B cell (primary cell): ENCODE measurements around the gene FTO. TPM values are rescaled to one million over a fixed set of nuclear protein-coding genes. Genes with fewer than 3 reads are reported as not detected.

ENCODE experiments used
- ATAC-seq: fragments of 200-7000 bp; cut with Tn5 transposase; one replicate; pipeline ENCODE4 v1.10.0; 2021; ENCODE audit warnings: low read depth, mild to moderate bottlenecking, moderate number of reproducible peaks, moderate library complexity
- CTCF ChIA-PET: fragments of 350-600 bp; sonication (Branson Sonifier 250); formaldehyde crosslinking; loops from one replicate; lab custom pipeline; 2021; ENCODE audit warnings: antibody characterized with exemption, inconsistent platforms; lab: Charles Lee
- POLR2A ChIA-PET: fragments of 350-600 bp; sonication (Branson Sonifier 250); formaldehyde crosslinking; loops from one replicate; lab custom pipeline; 2021; ENCODE audit warnings: antibody characterized with exemption; lab: Charles Lee
- DNase-seq: peaks from one replicate; pipeline ENCODE4 v3.0.0; 2013
- H2AFZ ChIP-seq: 2 replicates; pipeline ENCODE4 v1.6.1; 2012; ENCODE audit warnings: mild to moderate bottlenecking, low read depth, low read length; ENCODE audit not compliant: insufficient read depth, poor library complexity, severe bottlenecking
- H3K27ac ChIP-seq, 2 donors: 1 replicate in 1 of 2; 2 replicates in 1 of 2; pipeline ENCODE4 v1.5.1; 2012 to 2013; ENCODE audit warnings: low read length in 2 of 2, mild to moderate bottlenecking in 2 of 2, moderate library complexity in 1 of 2
- H3K27me3 ChIP-seq, 4 experiments: fragments of 200-600 bp in 1 of 4; sonication (generic) in 1 of 4; replicated peaks in 1 of 4; 1 replicate in 2 of 4; 2 replicates in 2 of 4; pipeline versions ENCODE4 v1.6.1 to v1.7.0; 2013 to 2016; ENCODE audit warnings: low read length in 3 of 4, mild to moderate bottlenecking in 2 of 4, mixed read lengths in 1 of 4, moderate library complexity in 1 of 4; ENCODE audit not compliant: insufficient read depth in 4 of 4, control insufficient read depth in 3 of 4; ENCODE audit errors: control extremely low read depth in 1 of 4
- H3K36me3 ChIP-seq, 2 experiments: replicated peaks in 1 of 2; 1 replicate in 1 of 2; 2 replicates in 1 of 2; pipeline versions ENCODE4 v1.6.1 to v1.7.1; 2013; ENCODE audit warnings: low read length in 1 of 2; ENCODE audit not compliant: insufficient read depth in 2 of 2, control insufficient read depth in 1 of 2; ENCODE audit errors: control extremely low read depth in 1 of 2, extremely low read depth in 1 of 2
- H3K4me1 ChIP-seq, 2 donors: fragments of 200-600 bp in 1 of 2; sonication (generic) in 1 of 2; 1 replicate in 1 of 2; 2 replicates in 1 of 2; pipeline versions ENCODE4 v1.5.1 to v1.6.1; 2013 to 2017; ENCODE audit warnings: low read length in 2 of 2; ENCODE audit not compliant: control insufficient read depth in 2 of 2, insufficient read depth in 2 of 2
- H3K4me2 ChIP-seq: replicated peaks from 2 replicates; pipeline ENCODE3; 2012; ENCODE audit warnings: mild to moderate bottlenecking, low read depth, low read length; ENCODE audit not compliant: poor library complexity, severe bottlenecking
- H3K4me3 ChIP-seq, 5 experiments: fragments of 200-600 bp in 1 of 5; sonication (generic) in 1 of 5; 1 replicate in 3 of 5; 2 replicates in 2 of 5; pipeline versions ENCODE4 v1.5.1 to v1.7.0; 2011 to 2016; ENCODE audit warnings: low read length in 4 of 5, mild to moderate bottlenecking in 4 of 5, low read depth in 2 of 5, control low read depth in 1 of 5, moderate library complexity in 1 of 5; ENCODE audit not compliant: insufficient read depth in 1 of 5; ENCODE audit errors: control extremely low read depth in 1 of 5, extremely low read depth in 1 of 5
- H3K79me2 ChIP-seq: fragments of 200-600 bp; sonication (generic); one replicate; pipeline ENCODE4 v1.6.0; 2016; ENCODE audit warnings: low read length; ENCODE audit not compliant: control insufficient read depth, insufficient read depth
- H3K9ac ChIP-seq: fragments of 200-600 bp; sonication (generic); 2 replicates; pipeline ENCODE4 v1.6.1; 2017; ENCODE audit warnings: mild to moderate bottlenecking, low read length, moderate library complexity
- H3K9me3 ChIP-seq, 3 donors: one replicate each; pipeline versions ENCODE4 v1.6.1 to v1.7.1; 2013; ENCODE audit warnings: low read length in 2 of 3; ENCODE audit not compliant: control insufficient read depth in 2 of 3, insufficient read depth in 1 of 3; ENCODE audit errors: control extremely low read depth in 1 of 3
- H4K20me1 ChIP-seq: 2 replicates; pipeline ENCODE4 v1.6.0; 2012; ENCODE audit warnings: mild to moderate bottlenecking, low read length; ENCODE audit not compliant: insufficient read depth, control insufficient read depth, poor library complexity, severe bottlenecking
- H3K27ac Mint-ChIP-seq: one replicate; pipeline ENCODE4 v1.8.0; 2021; ENCODE audit warnings: mixed read lengths
- H3K27me3 Mint-ChIP-seq: one replicate; pipeline ENCODE4 v1.8.0; 2021; ENCODE audit warnings: mixed read lengths
- H3K4me1 Mint-ChIP-seq: one replicate; pipeline ENCODE4 v1.8.0; 2021; ENCODE audit warnings: mixed read lengths
- H3K4me3 Mint-ChIP-seq: one replicate; pipeline ENCODE4 v1.8.0; 2021; ENCODE audit warnings: mixed read lengths
- H3K9me3 Mint-ChIP-seq: one replicate; pipeline ENCODE4 v1.8.0; 2022; ENCODE audit warnings: mixed read lengths; ENCODE audit not compliant: insufficient read depth
- EZH2 ChIP-seq: IDR thresholded peaks from 2 replicates; pipeline ENCODE4 v1.6.1; 2012; ENCODE audit warnings: borderline replicate concordance, low read depth, mild to moderate bottlenecking, moderate library complexity, low read length; ENCODE audit not compliant: insufficient read depth, poor library complexity, severe bottlenecking
- WGBS: methylation state at CpG from one replicate; pipeline ENCODE4 v1.1.5; 2013; ENCODE audit warnings: missing lambda C conversion rate; ENCODE audit not compliant: insufficient coverage; 5-methylcytosine and 5-hydroxymethylcytosine counted together
- intact Hi-C: fragments of 100-400 bp; cut with micrococcal nuclease; formaldehyde crosslinking; loops from one replicate; pipeline ENCODE4 v1.10.0; 2022
- polyA plus RNA-seq: library from polyadenylated mRNA; depleted of rRNA; stranded (reverse); fragments of >200 nt; gene quantifications from 2 replicates; pipeline ENCODE4 v1.2.3, GENCODE V29; 2012
- total RNA-seq, 2 donors: library from RNA; stranded (reverse); fragments of 120-200 nt in 1 of 2; gene quantifications; 1 replicate in 1 of 2; 2 replicates in 1 of 2; pipeline versions ENCODE4 v1.2.3 to v1.2.4, GENCODE V29; 2013 to 2022
- TF ChIP-seq, protein P1 (sequence below): fragments of 200-600 bp; IDR thresholded peaks from one replicate; pipeline ENCODE4 v1.8.0; 2022; ENCODE audit warnings: antibody characterized with exemption, mild to moderate bottlenecking

The FTO gene
- total and polyA plus RNA-seq, 2 donors (not counting 1 experiment from before 2014, with no cell fraction given): 26.5 to 68.5 TPM

DNA sequence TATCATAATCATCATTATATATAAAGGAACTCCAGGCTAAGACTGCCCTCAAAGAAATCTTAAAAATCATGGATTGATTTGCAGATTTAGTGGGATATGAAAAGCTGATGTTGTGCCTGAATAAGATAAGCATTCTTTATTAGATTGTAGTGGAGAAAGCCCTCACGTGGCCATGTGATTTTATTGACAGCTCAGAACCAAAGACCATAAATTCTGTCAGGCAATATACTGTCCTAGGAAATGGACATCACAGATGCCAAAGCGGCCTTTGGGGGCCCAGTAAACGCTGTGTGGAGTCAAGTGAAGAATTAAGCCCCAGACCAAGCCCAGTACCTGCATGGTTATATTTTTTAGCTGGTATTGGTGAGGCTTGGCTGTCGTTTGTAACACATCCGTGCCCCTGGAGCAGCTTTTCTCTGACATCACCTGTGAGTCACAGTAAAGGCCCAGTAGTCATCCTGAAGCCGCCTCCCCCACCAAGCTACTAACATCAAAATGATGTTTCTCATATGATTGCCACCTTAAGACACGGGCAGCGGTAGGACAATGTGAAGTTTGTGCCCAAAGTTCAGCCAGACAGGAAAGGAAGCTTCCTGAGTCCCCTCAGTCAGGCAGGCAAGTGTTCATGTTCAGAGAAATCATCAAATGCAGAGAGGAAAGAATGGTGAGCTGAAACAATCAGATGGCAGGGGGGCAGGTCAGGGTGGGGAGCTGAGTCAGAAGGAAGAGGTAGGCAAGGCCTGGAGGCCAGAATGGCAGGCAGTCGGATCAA, 373.3 kb downstream of the FTO start:
- Histone ChIP-seq H3K9ac (no peak overlapping the region), H3K36me3 (no peaks in the 10 kb centered on the region), H3K9me3 (no peaks in the 10 kb centered on the region), H3K4me3 (no peak overlapping the region), H2AFZ (no peak overlapping the region), H3K27ac (no peak overlapping the region), H3K27me3 (no peaks in the 10 kb centered on the region), H3K79me2 (no peaks in the 10 kb centered on the region), H4K20me1 (no peaks in the 10 kb centered on the region), H3K4me2 (no peak overlapping the region), H3K4me1 (no peaks in the 10 kb centered on the region)
- 95% methylated on average over 8 of the region's 9 CpGs for WGBS
- H3K4me3 Mint-ChIP-seq: no peak overlapping the region
- TF ChIP-seq, protein P1, sequence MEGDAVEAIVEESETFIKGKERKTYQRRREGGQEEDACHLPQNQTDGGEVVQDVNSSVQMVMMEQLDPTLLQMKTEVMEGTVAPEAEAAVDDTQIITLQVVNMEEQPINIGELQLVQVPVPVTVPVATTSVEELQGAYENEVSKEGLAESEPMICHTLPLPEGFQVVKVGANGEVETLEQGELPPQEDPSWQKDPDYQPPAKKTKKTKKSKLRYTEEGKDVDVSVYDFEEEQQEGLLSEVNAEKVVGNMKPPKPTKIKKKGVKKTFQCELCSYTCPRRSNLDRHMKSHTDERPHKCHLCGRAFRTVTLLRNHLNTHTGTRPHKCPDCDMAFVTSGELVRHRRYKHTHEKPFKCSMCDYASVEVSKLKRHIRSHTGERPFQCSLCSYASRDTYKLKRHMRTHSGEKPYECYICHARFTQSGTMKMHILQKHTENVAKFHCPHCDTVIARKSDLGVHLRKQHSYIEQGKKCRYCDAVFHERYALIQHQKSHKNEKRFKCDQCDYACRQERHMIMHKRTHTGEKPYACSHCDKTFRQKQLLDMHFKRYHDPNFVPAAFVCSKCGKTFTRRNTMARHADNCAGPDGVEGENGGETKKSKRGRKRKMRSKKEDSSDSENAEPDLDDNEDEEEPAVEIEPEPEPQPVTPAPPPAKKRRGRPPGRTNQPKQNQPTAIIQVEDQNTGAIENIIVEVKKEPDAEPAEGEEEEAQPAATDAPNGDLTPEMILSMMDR: no peak
- no peak for TF ChIP-seq EZH2
- DNase-seq (no peak), ATAC-seq (no peak)
- CTCF ChIA-PET: no interaction called here
- H3K9me3 Mint-ChIP-seq: no peaks in the 10 kb centered on the region
- intact Hi-C loops: no loop called here
- H3K27me3 Mint-ChIP-seq: no peaks in the 10 kb centered on the region
- POLR2A ChIA-PET: no interaction called here
- H3K27ac Mint-ChIP-seq: no peak overlapping the region
- no peaks in the 10 kb centered on the region for H3K4me1 Mint-ChIP-seq

DNA sequence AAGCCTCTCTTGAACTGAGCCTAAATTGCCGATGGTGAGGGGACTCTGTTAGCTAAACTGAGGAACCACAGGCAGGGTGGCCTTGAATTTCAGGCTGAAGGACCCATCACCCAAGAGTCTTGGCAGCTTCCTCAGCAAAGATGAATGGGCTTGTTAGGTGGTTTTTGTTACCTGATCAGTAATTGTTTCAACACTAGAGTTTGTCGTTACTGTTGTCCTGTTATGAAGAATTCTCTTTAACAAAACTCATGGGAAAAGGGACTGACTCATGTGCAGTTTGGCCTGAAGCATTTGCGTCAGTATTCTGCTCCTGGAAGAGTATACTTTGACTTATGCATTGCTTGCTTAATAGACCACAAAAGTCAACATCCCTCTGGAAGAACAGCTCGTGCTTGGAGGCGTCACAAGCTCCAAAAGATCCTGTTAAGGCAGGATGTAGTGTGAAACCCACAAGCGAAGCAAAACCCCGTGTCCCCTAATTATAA, 376.6 kb downstream of the FTO start:
- CTCF ChIA-PET: no interaction called here
- H3K4me3 Mint-ChIP-seq: no peak overlapping the region

More for the DNA sequence above, 376.6 kb downstream of the FTO start:
- H3K27me3 ChIP-seq: no peaks in the 10 kb centered on the region
- 100% methylated on average over 2 of the region's 7 CpGs for WGBS
- H3K4me2 ChIP-seq: no peak overlapping the region
- TF ChIP-seq EZH2: no peak
- TF ChIP-seq, protein P1: no peak
- intact Hi-C loops: no loop called here
- H4K20me1 ChIP-seq: no peaks in the 10 kb centered on the region
- H3K9me3 ChIP-seq: no peaks in the 10 kb centered on the region
- no peaks in the 10 kb centered on the region for H3K4me1 ChIP-seq
- Mint-ChIP-seq H3K9me3 (no peaks in the 10 kb centered on the region), H3K27me3 (no peaks in the 10 kb centered on the region), H3K4me1 (no peaks in the 10 kb centered on the region), H3K27ac (no peak overlapping the region)
- DNase-seq (no peak), ATAC-seq (no peak)
- H2AFZ ChIP-seq: no peak overlapping the region
- H3K79me2 ChIP-seq: no peaks in the 10 kb centered on the region
- H3K27ac ChIP-seq: no peak overlapping the region
- no peaks in the 10 kb centered on the region for H3K36me3 ChIP-seq
- H3K9ac ChIP-seq: no peak overlapping the region
- H3K4me3 ChIP-seq: no peak overlapping the region
- POLR2A ChIA-PET: no interaction called here
